Progenitor cell of endocrine pancreas (in vitro differentiated cells): ENCODE results near the gene C1QB. TPM values are rescaled to one million over a fixed set of nuclear protein-coding genes. Genes with fewer than 3 reads are reported as not detected.

Source experiments
- DNase-seq: peaks from one replicate; pipeline ENCODE4 v3.0.0; 2021; ENCODE audit warnings: low spot score; ENCODE audit not compliant: unreplicated experiment
- H3K27ac Mint-ChIP-seq: 2 replicates; pipeline ENCODE4 v1.8.0; 2021; ENCODE audit warnings: mild to moderate bottlenecking, moderate library complexity, mixed read lengths
- H3K27me3 Mint-ChIP-seq: 2 replicates; pipeline ENCODE4 v1.8.0; 2021; ENCODE audit warnings: mixed read lengths
- H3K36me3 Mint-ChIP-seq: 2 replicates; pipeline ENCODE4 v1.8.0; 2022; ENCODE audit warnings: mixed read lengths; ENCODE audit not compliant: insufficient read depth
- H3K4me1 Mint-ChIP-seq: 2 replicates; pipeline ENCODE4 v1.8.0; 2021; ENCODE audit warnings: low read depth, mixed read lengths
- H3K4me3 Mint-ChIP-seq: 2 replicates; pipeline ENCODE4 v1.8.0; 2021; ENCODE audit warnings: low read depth, mild to moderate bottlenecking, moderate library complexity, mixed read lengths
- H3K9me3 Mint-ChIP-seq: 2 replicates; pipeline ENCODE4 v1.8.0; 2021; ENCODE audit warnings: low read depth, mixed read lengths
- CTCF ChIP-seq: fragments of 200-600 bp; sonication (generic); IDR thresholded peaks from one replicate; pipeline ENCODE4 v1.5.0; 2021; ENCODE audit warnings: antibody characterized with exemption, mild to moderate bottlenecking; ENCODE audit not compliant: unreplicated experiment
- total RNA-seq: library from RNA; stranded (reverse); gene quantifications from 2 replicates; pipeline ENCODE4 v1.2.1, GENCODE V29; 2021

Gene C1QB
- total RNA-seq, 1 donor from 2014 or later = not detected

- Mint-ChIP-seq H3K4me3 (no peak overlapping the region), H3K27ac (no peak overlapping the region), H3K4me1 (no peaks in the 10 kb centered on the region), H3K27me3 (peaks cover 62% of the 10 kb centered on the region), H3K9me3 (no peaks in the 10 kb centered on the region), H3K36me3 (no peaks in the 10 kb centered on the region)
- TF ChIP-seq CTCF = peak; percentile 42
- DNase-seq = no peak
These were observed 1.7 kb downstream of the C1QB start for GRCh38 chr1:22654692-22655091.

GRCh38 chr1:22658385-22659163 is 5.5 kb downstream of the C1QB start:
- DNase-seq = no peak
- H3K27ac Mint-ChIP-seq = no peak overlapping the region
- no peaks in the 10 kb centered on the region for H3K9me3 Mint-ChIP-seq
- no peaks in the 10 kb centered on the region for H3K36me3 Mint-ChIP-seq
- peak; percentile 41 for TF ChIP-seq CTCF
- H3K4me3 Mint-ChIP-seq = no peak overlapping the region
- peaks cover 44% of the 10 kb centered on the region for H3K27me3 Mint-ChIP-seq
- no peaks in the 10 kb centered on the region for H3K4me1 Mint-ChIP-seq

- no peaks in the 10 kb centered on the region for H3K9me3 Mint-ChIP-seq
- H3K36me3 Mint-ChIP-seq = no peaks in the 10 kb centered on the region
- no peak for TF ChIP-seq CTCF
- H3K4me3 Mint-ChIP-seq = no peak overlapping the region
- no peak overlapping the region for H3K27ac Mint-ChIP-seq
- no peaks in the 10 kb centered on the region for H3K4me1 Mint-ChIP-seq
- no peak for DNase-seq
- H3K27me3 Mint-ChIP-seq = peaks cover 30% of the 10 kb centered on the region
These were observed 7.7 kb downstream of the C1QB start for GRCh38 chr1:22660716-22661241.

GRCh38 chr1:22661880-22662279 is 8.8 kb downstream of the C1QB start:
- H3K36me3 Mint-ChIP-seq = no peaks in the 10 kb centered on the region
- TF ChIP-seq CTCF = no peak
- H3K9me3 Mint-ChIP-seq = no peaks in the 10 kb centered on the region
- no peak overlapping the region for H3K4me3 Mint-ChIP-seq
- H3K27me3 Mint-ChIP-seq = peaks cover 20% of the 10 kb centered on the region
- no peak for DNase-seq
- H3K4me1 Mint-ChIP-seq = no peaks in the 10 kb centered on the region
- H3K27ac Mint-ChIP-seq = no peak overlapping the region

- no peaks in the 10 kb centered on the region for H3K36me3 Mint-ChIP-seq
- no peak overlapping the region for H3K27ac Mint-ChIP-seq
- TF ChIP-seq CTCF = no peak
- H3K4me1 Mint-ChIP-seq = no peaks in the 10 kb centered on the region
- H3K4me3 Mint-ChIP-seq = no peak overlapping the region
- H3K9me3 Mint-ChIP-seq = no peaks in the 10 kb centered on the region
- peaks cover 21% of the 10 kb centered on the region for H3K27me3 Mint-ChIP-seq
- DNase-seq = no peak
These were observed 9.3 kb downstream of the C1QB start for GRCh38 chr1:22662318-22662717.
